OCI-LY7 (cell line): Measurements from ENCODE around the gene IRF3. TPM values are rescaled to one million over a fixed set of nuclear protein-coding genes. Genes with fewer than 3 reads are reported as not detected.

Experiments
- BruUV-seq: library from RNA; stranded (reverse); fragments of 400-500 nt; replicated peaks from 2 replicates; lab custom pipeline; 2021; lab: Mats Ljungman, UMichigan
- CTCF ChIA-PET: fragments of 300-600 bp; sonication (Branson Sonifier 250); formaldehyde crosslinking; loops from one replicate; lab custom pipeline; 2022; ENCODE audit warnings: antibody characterized with exemption; ENCODE audit not compliant: unreplicated experiment; lab: Charles Lee
- POLR2A ChIA-PET: fragments of 300-600 bp; sonication (Branson Sonifier 250); formaldehyde crosslinking; loops from one replicate; lab custom pipeline; 2022; ENCODE audit warnings: antibody characterized with exemption; lab: Charles Lee
- DNase-seq: peaks from one replicate; pipeline ENCODE4 v3.0.0-alpha.2; 2015; ENCODE audit warnings: low spot score
- H2AFZ ChIP-seq: fragments of 200-600 bp; sonication (generic), shearing (Covaris generic); 2 replicates; pipeline ENCODE4 v1.6.1; 2014; ENCODE audit warnings: mild to moderate bottlenecking, antibody characterized with exemption, low read length, moderate library complexity
- H3K27ac ChIP-seq: fragments of 200-600 bp; sonication (generic); 2 replicates; pipeline ENCODE4 v1.5.1; 2014; ENCODE audit warnings: mixed run types, low read depth, mild to moderate bottlenecking, moderate library complexity, low read length, inconsistent platforms; ENCODE audit not compliant: poor library complexity, severe bottlenecking
- H3K36me3 ChIP-seq: fragments of 200-600 bp; sonication (generic); 2 replicates; pipeline ENCODE4 v1.6.1; 2014; ENCODE audit warnings: mild to moderate bottlenecking, antibody characterized with exemption, low read length, moderate library complexity, mixed read lengths; ENCODE audit not compliant: insufficient read depth
- H3K4me1 ChIP-seq: fragments of 200-600 bp; sonication (generic); 2 replicates; pipeline ENCODE4 v1.5.1; 2014; ENCODE audit warnings: mild to moderate bottlenecking, low read length; ENCODE audit not compliant: insufficient read depth, poor library complexity, severe bottlenecking
- H3K4me2 ChIP-seq: fragments of 200-600 bp; sonication (generic); 2 replicates; pipeline ENCODE4 v1.6.1; 2014; ENCODE audit warnings: mild to moderate bottlenecking, low read length
- H3K4me3 ChIP-seq: fragments of 200-600 bp; sonication (generic); 2 replicates; pipeline ENCODE4 v1.5.1; 2014; ENCODE audit warnings: mild to moderate bottlenecking, low read depth, low read length; ENCODE audit not compliant: poor library complexity, severe bottlenecking
- H3K79me2 ChIP-seq: fragments of 200-600 bp; sonication (generic); 2 replicates; pipeline ENCODE4 v1.6.1; 2016; ENCODE audit warnings: low read depth, mild to moderate bottlenecking, low read length, moderate library complexity, mixed read lengths; ENCODE audit not compliant: insufficient read depth
- H3K9me2 ChIP-seq: fragments of 200-600 bp; sonication (generic); 2 replicates; pipeline ENCODE4 v1.6.1; 2016; ENCODE audit warnings: mild to moderate bottlenecking, low read length, mixed read lengths; ENCODE audit not compliant: insufficient read depth
- H3K9me3 ChIP-seq: fragments of 200-600 bp; sonication (generic); 2 replicates; pipeline ENCODE4 v1.6.1; 2014; ENCODE audit warnings: mild to moderate bottlenecking, mixed run types, low read length, mixed read lengths
- H4K20me1 ChIP-seq: fragments of 200-600 bp; sonication (generic); 2 replicates; pipeline ENCODE4 v1.6.1; 2014; ENCODE audit warnings: mild to moderate bottlenecking, antibody characterized with exemption, low read length, moderate library complexity, mixed read lengths; ENCODE audit not compliant: insufficient read depth
- CTCF ChIP-seq: fragments of 200-600 bp; sonication (generic); conservative IDR thresholded peaks from 2 replicates; pipeline ENCODE4 v1.5.1; 2014; ENCODE audit warnings: mild to moderate bottlenecking, antibody characterized with exemption, low read length, moderate library complexity, mixed read lengths
- EZH2phosphoT487 ChIP-seq: fragments of 200-600 bp; sonication (generic); IDR thresholded peaks from 2 replicates; pipeline ENCODE4 v1.6.1; 2018; ENCODE audit warnings: low read depth, borderline replicate concordance, mild to moderate bottlenecking, mixed run types, antibody characterized with exemption, low read length, moderate library complexity, mixed read lengths
- intact Hi-C: fragments of 100-400 bp; cut with micrococcal nuclease; formaldehyde crosslinking; loops from one replicate; pipeline ENCODE4 v1.10.0; 2022; ENCODE audit not compliant: unreplicated experiment
- total RNA-seq, 2 experiments: library from RNA; depleted of rRNA in 1 of 2; stranded (reverse); fragments of >200 nt in 1 of 2; shearing (Covaris generic) in 1 of 2; gene quantifications; 2 replicates each; pipeline ENCODE4 v1.2.3, GENCODE V29; 2014 to 2022

IRF3 gene
- total RNA-seq, 2 experiments from 2014 or later = 96.6 to 116 TPM

GRCh38 chr19:49639401-49640112, 26.1 kb downstream of the IRF3 start:
- Histone ChIP-seq H3K4me2 (peak overlapping the region; percentile 90), H3K4me3 (peak overlapping the region; percentile 68), H3K9me2 (no peaks in the 10 kb centered on the region), H3K27ac (no peak overlapping the region), H3K4me1 (peaks cover 21% of the 10 kb centered on the region), H3K79me2 (peaks cover 28% of the 10 kb centered on the region), H4K20me1 (no peaks in the 10 kb centered on the region; the same call in 1 of the 2 replicates), H3K36me3 (no peaks in the 10 kb centered on the region), H3K9me3 (no peaks in the 10 kb centered on the region), H2AFZ (peak overlapping the region; percentile 46; the same call in 1 of the 2 replicates)
- no peak for DNase-seq
- BruUV-seq = no TSS peak
- intact Hi-C loops = loop anchor here (1.0 to 2.0 kb wide), 2 partner anchors 37 to 49 kb away; partner anchors contain the start of gene PRR12
- TF ChIP-seq CTCF (no peak), EZH2phosphoT487 (no peak)
- ChIA-PET POLR2A (interaction anchor here (0.8 to 1.6 kb wide), 7 partner anchors 22 to 145 kb away, joined by 3 to 18 read pairs (median 4); partner anchors contain the start of genes CPT1C and PRR12), CTCF (interaction anchor here (0.5 to 1.7 kb wide), 3 partner anchors 37 to 289 kb away, joined by 4 to 5 read pairs (median 5); no protein-coding TSS in a partner anchor)

GRCh38 chr19:49637821-49638738, 27.6 kb downstream of the IRF3 start:
- DNase-seq = no peak
- Histone ChIP-seq H3K27ac (no peak overlapping the region), H2AFZ (no peak overlapping the region), H3K9me2 (no peaks in the 10 kb centered on the region), H4K20me1 (no peaks in the 10 kb centered on the region; the same call in 1 of the 2 replicates), H3K4me3 (no peak overlapping the region), H3K9me3 (no peaks in the 10 kb centered on the region), H3K4me2 (no peak overlapping the region), H3K79me2 (peaks cover 14% of the 10 kb centered on the region), H3K4me1 (peaks cover 12% of the 10 kb centered on the region), H3K36me3 (no peaks in the 10 kb centered on the region)
- intact Hi-C loops = no loop called here
- no TSS peak for BruUV-seq
- ChIA-PET CTCF (no interaction called here), POLR2A (interaction anchor here (0.6 kb wide), 1 partner anchor 29 kb away, joined by 3 read pairs; no protein-coding TSS in a partner anchor)
- TF ChIP-seq EZH2phosphoT487 (no peak), CTCF (no peak)
